A549 (cell line): ENCODE data around the gene WDR62. TPM values are rescaled to one million over a fixed set of nuclear protein-coding genes. Genes with fewer than 3 reads are reported as not detected.

ENCODE experiments used
- ATAC-seq, 2 experiments: fragments of 200-7000 bp in 1 of 2; fragments of >200 bp in 1 of 2; cut with Nextera tagmentation in 1 of 2; cut with Tn5 transposase in 1 of 2; 3 replicates each; pipeline versions ENCODE4 v1.8.0 to v1.9.1; 2018 to 2020; ENCODE audit warnings: mild to moderate bottlenecking in 1 of 2, moderate library complexity in 1 of 2
- CTCF ChIA-PET: fragments of 300-600 bp; sonication (Branson Sonifier 250); formaldehyde crosslinking; extraction: SDS; loops from one replicate; lab custom pipeline; 2021; ENCODE audit warnings: antibody characterized with exemption, inconsistent platforms; lab: Yijun Ruan, JAX
- POLR2A ChIA-PET: fragments of 350-600 bp; formaldehyde crosslinking; extraction: SDS; loops from one replicate; lab custom pipeline; 2021; ENCODE audit warnings: antibody characterized with exemption, inconsistent platforms; lab: Yijun Ruan, JAX
- DNase-seq, 2 experiments: peaks; one replicate each; pipeline versions ENCODE4 v3.0.0 to v3.0.0-alpha.2; 2011 to 2016; ENCODE audit warnings: low read depth in 1 of 2, low spot score in 1 of 2
- FAIRE-seq: peaks from 2 replicates; lab custom pipeline; 2011; peaks lifted over from hg19 to GRCh38; lab: Jason Lieb, UNC
- H3K27ac ChIP-seq, 2 experiments: fragments of >200 bp; sonication (Bioruptor Twin); formaldehyde crosslinking; 3 replicates each; pipeline ENCODE4 v1.5.1; 2016 to 2017
- H3K4me1 ChIP-seq: fragments of >200 bp; sonication (Bioruptor Twin); formaldehyde crosslinking; 3 replicates; pipeline ENCODE4 v1.6.1; 2016
- H3K4me2 ChIP-seq: fragments of >200 bp; sonication (Bioruptor Twin); formaldehyde crosslinking; 3 replicates; pipeline ENCODE4 v1.6.1; 2016
- H3K4me3 ChIP-seq: fragments of >200 bp; sonication (Bioruptor Twin); formaldehyde crosslinking; 3 replicates; pipeline ENCODE4 v1.5.1; 2016
- H3K9me3 ChIP-seq: fragments of >200 bp; sonication (Bioruptor Twin); formaldehyde crosslinking; 3 replicates; pipeline ENCODE4 v1.6.1; 2016
- BCL3 ChIP-seq: fragments of >200 bp; sonication (Bioruptor Twin); formaldehyde crosslinking; IDR thresholded peaks from 3 replicates; pipeline ENCODE4 v1.6.1; 2016
- BHLHE40 ChIP-seq: IDR thresholded peaks from 2 replicates; pipeline ENCODE4 v1.6.1; 2012; ENCODE audit warnings: low read depth, low read length, inconsistent platforms
- CEBPB ChIP-seq, 2 experiments: fragments of >200 bp in 1 of 2; sonication (Bioruptor Twin) in 1 of 2; formaldehyde crosslinking in 1 of 2; IDR thresholded peaks; 2 replicates each; pipeline ENCODE4 v1.6.1; 2012 to 2016
- CHD2 ChIP-seq: fragments of 150-350 bp; IDR thresholded peaks from 2 replicates; pipeline ENCODE4 v1.6.1; 2014; ENCODE audit warnings: low read length; ENCODE audit not compliant: partially characterized antibody
- CTCF ChIP-seq: fragments of >200 bp; sonication (Bioruptor Twin); formaldehyde crosslinking; IDR thresholded peaks from 3 replicates; pipeline ENCODE4 v1.5.1; 2016
- E2F6 ChIP-seq: IDR thresholded peaks from 2 replicates; pipeline ENCODE4 v1.6.1; 2012; ENCODE audit warnings: low read depth, borderline replicate concordance
- EHF ChIP-seq: fragments of 250-450 bp; sonication (Bioruptor Pico); IDR thresholded peaks from 2 replicates; pipeline ENCODE4 v1.5.0; 2020; ENCODE audit warnings: mild to moderate bottlenecking
- EHMT2 ChIP-seq: fragments of 200-600 bp; sonication (generic); IDR thresholded peaks from 2 replicates; pipeline ENCODE4 v1.6.1; 2016; ENCODE audit warnings: antibody characterized with exemption, low read depth, mild to moderate bottlenecking, moderate library complexity
- ELK1 ChIP-seq: fragments of 150-350 bp; IDR thresholded peaks from 2 replicates; pipeline ENCODE4 v1.6.1; 2014; ENCODE audit warnings: low read depth, mild to moderate bottlenecking, low read length
- ESRRA ChIP-seq: fragments of 150-350 bp; IDR thresholded peaks from 2 replicates; pipeline ENCODE4 v1.6.1; 2014; ENCODE audit warnings: mild to moderate bottlenecking, low read length, borderline replicate concordance
- FOSL2 ChIP-seq, 2 experiments: fragments of 450-650 bp in 1 of 2; fragments of >200 bp in 1 of 2; sonication (Bioruptor Twin) in 1 of 2; formaldehyde crosslinking; IDR thresholded peaks; 2 replicates each; pipeline versions ENCODE4 v1.5.0 to v1.6.1; 2016 to 2020; ENCODE audit warnings: mild to moderate bottlenecking in 1 of 2, moderate library complexity in 1 of 2
- HOXB5 ChIP-seq: fragments of 250-450 bp; sonication (Bioruptor Pico); IDR thresholded peaks from 2 replicates; pipeline ENCODE4 v1.5.0; 2020; ENCODE audit warnings: mild to moderate bottlenecking, moderate library complexity
- JUN ChIP-seq, 2 experiments: fragments of >200 bp; sonication (Bioruptor Twin); formaldehyde crosslinking; IDR thresholded peaks; 2 replicates in 1 of 2; 3 replicates in 1 of 2; pipeline ENCODE4 v1.6.1; 2016 to 2017
- JUNB ChIP-seq: fragments of >200 bp; sonication (Bioruptor Twin); formaldehyde crosslinking; IDR thresholded peaks from 2 replicates; pipeline ENCODE4 v1.6.1; 2016
- MAX ChIP-seq: IDR thresholded peaks from 2 replicates; pipeline ENCODE4 v1.6.1; 2012
- MYC ChIP-seq: IDR thresholded peaks from 2 replicates; pipeline ENCODE4 v1.6.1; 2012; ENCODE audit warnings: mild to moderate bottlenecking, inconsistent platforms, low read length, improper control_type of control experiment, borderline replicate concordance
- PHF8 ChIP-seq: fragments of 200-600 bp; sonication (generic); IDR thresholded peaks from 2 replicates; pipeline ENCODE4 v1.6.1; 2016; ENCODE audit warnings: low read depth, mild to moderate bottlenecking, antibody characterized with exemption, moderate library complexity, borderline replicate concordance
- POLR2A ChIP-seq: IDR thresholded peaks from 2 replicates; pipeline ENCODE4 v1.6.1; 2012; ENCODE audit warnings: mild to moderate bottlenecking, low read length
- ZFP36 ChIP-seq: fragments of 450-650 bp; IDR thresholded peaks from 2 replicates; pipeline ENCODE4 v1.6.1; 2014; ENCODE audit warnings: borderline replicate concordance; ENCODE audit not compliant: partially characterized antibody
- ZSCAN20 ChIP-seq: fragments of 250-450 bp; sonication (Bioruptor Pico); IDR thresholded peaks from 2 replicates; pipeline ENCODE4 v1.8.0; 2022; ENCODE audit warnings: mild to moderate bottlenecking, moderate library complexity
- WGBS: methylation state at CpG from one replicate; pipeline ENCODE4 v1.1.6; 2017; ENCODE audit errors: missing lambda C conversion rate; 5-methylcytosine and 5-hydroxymethylcytosine counted together
- polyA plus RNA-seq, 4 experiments: library from polyadenylated mRNA; depleted of rRNA in 3 of 4; stranded (reverse); fragments of >200 nt; fragmentation: RNase III in 1 of 4; extraction: RNeasy Plus Mini Kit Qiagen cat#74134 plus additional on column Dnase treatment in 1 of 4; gene quantifications; 2 replicates in 3 of 4; 3 replicates in 1 of 4; pipeline ENCODE4 v1.2.3, GENCODE V29; 2011 to 2017

Gene WDR62
- polyA plus RNA-seq, 2 of the 4 experiments (the other 2 are of a cell fraction), result 15.5 to 32.9 TPM

GRCh38 chr19:36115453-36116343 lies 61.0 kb downstream of the WDR62 start, which contains the start of gene TBCB:
TSS of gene TBCB (plus strand) at chr19:36115468. CDS start at chr19:36115561, 93 bp downstream.
- POLR2A ChIA-PET, result interaction anchor here (0.6 to 3.4 kb wide), 37 partner anchors 9 to 1792 kb away, joined by 3 to 65 read pairs (median 4); partner anchors contain the start of genes ALKBH6, CAPNS1, LIN37 and PSENEN
- 7% methylated on average over 49 of the region's 59 CpGs for WGBS
- CTCF ChIA-PET, result interaction anchor here (0.6 to 6.5 kb wide), 10 partner anchors 12 to 92 kb away, joined by 3 to 82 read pairs (median 5); partner anchors contain the start of gene CAPNS1
- Histone ChIP-seq H3K9me3 (no peaks in the 10 kb centered on the region), H3K4me3 (peak within 1 kb of the TSS; percentile 75), H3K27ac (peak within 1 kb of the TSS; percentile 89 to 91), H3K4me1 (peaks cover 25% of the 10 kb centered on the region), H3K4me2 (peak within 1 kb of the TSS; percentile 86)
- DNase-seq, result peak; percentile 56 to 86
- FAIRE-seq, result no peak
- peak; percentile 55 to 70 for ATAC-seq
- TF ChIP-seq ZSCAN20 (CRISPR knock-in tag), result no peak
- peak; percentile 85 for TF ChIP-seq PHF8
- TF ChIP-seq CTCF, result no peak
- no peak for TF ChIP-seq EHF (CRISPR knock-in tag)
- TF ChIP-seq EHMT2, result no peak
- TF ChIP-seq ELK1, result no peak
- no peak for TF ChIP-seq BHLHE40
- peak; percentile 10; the same call in 2 of the 3 replicates for TF ChIP-seq BCL3
- peak; percentile 92 for TF ChIP-seq POLR2A
- no peak for TF ChIP-seq HOXB5 (CRISPR knock-in tag)
- no peak for TF ChIP-seq E2F6
- TF ChIP-seq JUNB, result no peak
- peak; percentile 28 for TF ChIP-seq CHD2
- peak; percentile 73 for TF ChIP-seq MYC
- no peak for TF ChIP-seq FOSL2 (IDR thresholded peaks at IDR 0.05)
- no peak for TF ChIP-seq FOSL2 (CRISPR knock-in tag; IDR thresholded peaks at IDR 0.05)
- 0 out of 2 replicates have a peak, but pooled peaks have one; percentile 28 for TF ChIP-seq ESRRA
- TF ChIP-seq MAX, result no peak
- no peak for TF ChIP-seq CEBPB (IDR thresholded peaks at IDR 0.05)
- peak in 1 of 2 experiments; percentile 69; a peak in 3 of 5 replicates for TF ChIP-seq JUN (IDR thresholded peaks at IDR 0.05)

GRCh38 chr19:36116344-36116637 lies 61.6 kb downstream of the WDR62 start:
- TF ChIP-seq ZFP36 (peak; percentile 78), ELK1 (no peak)
- ATAC-seq (no peak), FAIRE-seq (peak; percentile 28), DNase-seq (no peak)
- Histone ChIP-seq H3K27ac (peak overlapping the region; percentile 82 to 91), H3K4me2 (peak overlapping the region; percentile 82), H3K4me1 (peaks cover 25% of the 10 kb centered on the region), H3K9me3 (no peaks in the 10 kb centered on the region), H3K4me3 (peak overlapping the region; percentile 75)
- CTCF ChIA-PET, result interaction anchor here (0.7 to 6.5 kb wide), 8 partner anchors 12 to 193 kb away, joined by 3 to 82 read pairs (median 5); partner anchors contain the start of gene CAPNS1
- WGBS, result 95% methylated on average over 1 of the region's 1 CpG
- POLR2A ChIA-PET, result interaction anchor here (1.0 to 3.4 kb wide), 5 partner anchors 12 to 61 kb away, joined by 4 to 65 read pairs (median 8); partner anchors contain the start of genes CAPNS1, THAP8 and WDR62
